GM10847 (cell line): ENCODE data around the gene SLF1.

Source experiments
- POLR2A ChIP-seq: IDR thresholded peaks from 2 replicates; pipeline ENCODE4 v1.6.1; 2011; ENCODE audit not compliant: insufficient read length; ENCODE audit errors: extremely low read depth

Gene SLF1

GRCh38 chr5:94618493-94619328, at the start of gene SLF1, which contains the start of gene KIAA0825:
Gene SLF1 (plus strand): TSS chr5:94618669. CDS start chr5:94628811, 10,142 bp downstream.
Gene KIAA0825 (minus strand): TSS chr5:94618604. CDS start chr5:94537126, 81,478 bp downstream.
- TF ChIP-seq POLR2A: peak; percentile 34

GRCh38 chr5:94571415-94571814, 47.1 kb upstream of the SLF1 start:
- no peak for TF ChIP-seq POLR2A

GRCh38 chr5:94575196-94575595, 43.3 kb upstream of the SLF1 start:
- TF ChIP-seq POLR2A: no peak

GRCh38 chr5:94577466-94578245, 40.8 kb upstream of the SLF1 start:
- TF ChIP-seq POLR2A: no peak

GRCh38 chr5:94595281-94595840, 23.1 kb upstream of the SLF1 start:
- TF ChIP-seq POLR2A: no peak

- no peak for TF ChIP-seq POLR2A
Observed at GRCh38 chr5:94613583-94613982, 4.9 kb upstream of the SLF1 start.

- no peak for TF ChIP-seq POLR2A
Observed at GRCh38 chr5:94614156-94614805, 4.2 kb upstream of the SLF1 start.

GRCh38 chr5:94615862-94616261, 2.6 kb upstream of the SLF1 start:
- TF ChIP-seq POLR2A: no peak

GRCh38 chr5:94618029-94618492, 408 bp upstream of the SLF1 start:
- no peak for TF ChIP-seq POLR2A

- no peak for TF ChIP-seq POLR2A
Observed at GRCh38 chr5:94620256-94620655, 1.8 kb downstream of the SLF1 start.

GRCh38 chr5:94621763-94622162, 3.3 kb downstream of the SLF1 start:
- TF ChIP-seq POLR2A: no peak

GRCh38 chr5:94623011-94623410, 4.5 kb downstream of the SLF1 start:
- no peak for TF ChIP-seq POLR2A

- no peak for TF ChIP-seq POLR2A
Observed at GRCh38 chr5:94623877-94624276, 5.4 kb downstream of the SLF1 start.

GRCh38 chr5:94627191-94627590, 8.7 kb downstream of the SLF1 start:
- TF ChIP-seq POLR2A: no peak

- no peak for TF ChIP-seq POLR2A
Observed at GRCh38 chr5:94632024-94632423, 13.6 kb downstream of the SLF1 start.
